Stimulated activated CD8-positive, alpha-beta memory T cell treated with anti-CD3 and anti-CD28 coated beads, Interleukin-7, amount 100 ng/mL, for 24 hours (primary cell): ENCODE data around the gene KRT71.

Source experiments
- DNase-seq: peaks from one replicate; pipeline ENCODE4 v3.0.0-alpha.2; 2020; ENCODE audit warnings: low read depth

KRT71 gene

DNA sequence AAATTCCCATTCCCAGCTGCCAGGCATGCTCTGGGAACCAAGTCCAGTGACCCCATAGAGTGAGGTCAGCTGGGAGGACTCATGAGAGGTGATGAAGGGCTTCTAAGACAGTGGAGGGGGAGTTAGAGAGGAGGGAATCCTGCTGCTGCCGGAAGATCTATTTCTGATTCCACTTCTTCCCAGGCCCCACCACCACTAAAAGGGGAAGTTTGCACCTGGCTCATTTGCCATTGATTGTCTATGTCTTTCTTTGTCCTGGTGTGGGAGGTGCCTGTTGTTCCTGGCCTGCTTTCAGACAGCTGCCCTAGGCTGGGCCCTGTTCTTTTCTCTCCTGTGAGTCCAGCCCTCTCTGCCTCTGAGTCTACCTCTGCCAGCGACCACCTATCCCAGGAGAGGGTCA lies 56.9 kb downstream of the KRT71 start:
- DNase-seq, result no peak

DNA sequence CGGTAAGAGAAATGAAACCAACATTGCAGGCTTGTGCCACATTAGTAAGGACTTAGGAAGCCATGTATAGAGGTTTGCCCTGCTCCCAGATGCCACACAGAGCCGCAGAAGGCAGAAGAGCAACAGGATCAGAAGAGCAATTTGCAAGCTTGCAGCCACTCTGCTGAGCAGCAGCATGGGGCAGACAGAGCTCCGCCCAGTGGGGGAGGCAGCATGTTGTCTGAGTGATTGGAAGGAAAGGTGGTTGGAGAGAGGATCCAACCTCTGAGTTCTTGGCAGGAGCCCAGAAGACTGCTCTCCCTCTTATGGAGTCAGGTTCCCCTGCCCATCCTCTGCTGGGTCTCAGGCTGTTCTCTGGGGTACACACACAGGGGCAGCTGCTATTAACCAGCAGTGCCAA lies 57.6 kb downstream of the KRT71 start:
- no peak for DNase-seq

DNA sequence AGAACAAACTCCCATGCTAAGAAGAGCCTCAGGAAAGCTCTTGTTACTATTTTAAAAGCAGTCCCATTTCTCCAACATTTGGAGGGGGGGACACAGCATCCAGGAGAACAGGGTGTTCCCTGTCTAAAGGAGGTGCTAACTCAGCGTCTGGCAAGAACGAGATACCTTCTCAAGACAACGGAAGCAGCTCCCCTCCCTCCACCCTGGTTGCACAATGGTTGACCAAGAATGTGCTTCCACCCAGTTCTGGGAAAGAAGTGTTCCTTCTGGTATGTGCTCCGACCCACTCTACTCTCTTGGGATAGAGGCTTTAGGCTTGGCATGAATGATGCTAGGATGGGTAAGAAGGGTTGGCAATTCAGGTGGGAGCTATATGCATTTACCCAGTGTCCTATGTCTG lies 58.4 kb downstream of the KRT71 start:
- no peak for DNase-seq

DNA sequence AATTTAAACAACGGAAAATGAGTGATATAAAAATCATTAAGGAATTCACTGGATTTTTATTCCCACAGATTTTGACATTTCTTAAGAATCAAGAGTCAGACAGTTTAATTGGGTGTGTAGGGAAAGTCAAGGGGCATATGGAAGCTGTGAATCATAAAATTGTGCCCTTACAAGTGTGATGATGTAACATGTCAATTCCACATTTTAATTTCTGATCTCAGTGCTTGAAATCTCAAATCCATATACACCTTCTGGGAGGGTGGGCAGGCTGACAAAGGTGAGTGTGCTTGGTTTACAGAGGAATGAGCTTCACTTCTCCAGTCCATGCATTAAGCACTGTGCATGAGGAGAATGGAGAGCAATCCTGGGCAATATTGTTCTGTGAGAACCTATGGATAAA lies 58.8 kb downstream of the KRT71 start:
- DNase-seq, result no peak
